SK-N-SH treated with all-trans-retinoic acid at 6 μM for 48 hours (cell line): ENCODE results near the gene MINDY2.

ENCODE experiments used
- CSDC2 ChIP-seq: fragments of 250-450 bp; sonication (Bioruptor Pico); IDR thresholded peaks from 2 replicates; pipeline ENCODE4 v1.5.0; 2020; ENCODE audit warnings: mild to moderate bottlenecking, moderate library complexity
- PPARA ChIP-seq: fragments of 250-450 bp; sonication (Bioruptor Pico); IDR thresholded peaks from 2 replicates; pipeline ENCODE4 v1.5.0; 2020; ENCODE audit warnings: mild to moderate bottlenecking, borderline replicate concordance
- RARB ChIP-seq: fragments of 250-450 bp; sonication (Bioruptor Pico); IDR thresholded peaks from 2 replicates; pipeline ENCODE4 v1.8.0; 2021; ENCODE audit warnings: mild to moderate bottlenecking, moderate library complexity
- ZC3H10 ChIP-seq: fragments of 250-450 bp; sonication (Bioruptor Pico); IDR thresholded peaks from 2 replicates; pipeline ENCODE4 v1.5.1; 2021; ENCODE audit warnings: mild to moderate bottlenecking, moderate library complexity
- ZFP3 ChIP-seq: fragments of 250-450 bp; sonication (Bioruptor Pico); IDR thresholded peaks from 2 replicates; pipeline ENCODE4 v1.5.0; 2020; ENCODE audit warnings: mild to moderate bottlenecking, moderate library complexity
- TF ChIP-seq, protein P1 (sequence below): fragments of 250-450 bp; sonication (Bioruptor Pico); IDR thresholded peaks from 2 replicates; pipeline ENCODE4 v1.8.0; 2020; ENCODE audit warnings: mild to moderate bottlenecking, moderate library complexity, borderline replicate concordance
- TF ChIP-seq, protein P2 (sequence below): fragments of 250-450 bp; sonication (Bioruptor Pico); IDR thresholded peaks from 2 replicates; pipeline ENCODE4 v1.5.1; 2020; ENCODE audit warnings: low read depth, mild to moderate bottlenecking, moderate library complexity

DNA sequence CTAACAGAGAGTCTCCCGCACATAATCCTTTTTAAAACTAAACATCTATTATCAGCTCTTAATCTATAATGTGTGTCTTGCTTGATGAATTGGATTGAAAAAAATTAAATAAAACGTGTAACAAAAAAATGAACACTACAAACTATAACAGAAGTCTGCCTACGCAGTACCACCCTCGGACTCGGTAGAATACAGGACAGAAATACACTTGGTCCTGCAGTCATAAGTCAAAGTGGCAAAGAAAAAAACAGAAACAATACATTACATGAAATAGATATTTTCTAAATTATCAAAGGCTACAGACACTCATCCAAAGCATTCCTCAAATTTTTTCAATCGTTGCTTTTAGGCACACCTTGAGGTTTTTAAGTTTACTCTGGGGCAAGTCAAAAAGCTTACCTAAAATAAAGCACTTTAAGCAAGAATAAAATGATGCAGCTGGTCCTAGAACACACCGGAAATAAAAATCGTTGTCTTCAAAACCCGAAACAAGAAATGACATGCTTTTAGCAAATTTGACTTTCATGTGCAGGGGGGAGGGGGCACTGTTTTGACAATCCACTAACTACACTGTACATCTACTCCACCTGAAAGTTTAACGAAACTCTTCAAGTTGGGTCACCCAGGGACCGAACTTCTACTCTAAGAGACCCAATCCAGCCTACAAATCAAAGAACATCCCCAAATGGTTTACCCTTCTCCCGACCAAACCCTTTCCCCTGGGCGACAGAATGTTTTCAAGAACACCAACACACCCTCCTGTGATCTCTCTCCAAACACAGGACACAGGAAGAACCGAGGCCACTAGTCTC is 22.9 kb upstream of the MINDY2 start:
- no peak for TF ChIP-seq CSDC2
- no peak for TF ChIP-seq PPARA (CRISPR knock-in tag)
- TF ChIP-seq, protein P1, sequence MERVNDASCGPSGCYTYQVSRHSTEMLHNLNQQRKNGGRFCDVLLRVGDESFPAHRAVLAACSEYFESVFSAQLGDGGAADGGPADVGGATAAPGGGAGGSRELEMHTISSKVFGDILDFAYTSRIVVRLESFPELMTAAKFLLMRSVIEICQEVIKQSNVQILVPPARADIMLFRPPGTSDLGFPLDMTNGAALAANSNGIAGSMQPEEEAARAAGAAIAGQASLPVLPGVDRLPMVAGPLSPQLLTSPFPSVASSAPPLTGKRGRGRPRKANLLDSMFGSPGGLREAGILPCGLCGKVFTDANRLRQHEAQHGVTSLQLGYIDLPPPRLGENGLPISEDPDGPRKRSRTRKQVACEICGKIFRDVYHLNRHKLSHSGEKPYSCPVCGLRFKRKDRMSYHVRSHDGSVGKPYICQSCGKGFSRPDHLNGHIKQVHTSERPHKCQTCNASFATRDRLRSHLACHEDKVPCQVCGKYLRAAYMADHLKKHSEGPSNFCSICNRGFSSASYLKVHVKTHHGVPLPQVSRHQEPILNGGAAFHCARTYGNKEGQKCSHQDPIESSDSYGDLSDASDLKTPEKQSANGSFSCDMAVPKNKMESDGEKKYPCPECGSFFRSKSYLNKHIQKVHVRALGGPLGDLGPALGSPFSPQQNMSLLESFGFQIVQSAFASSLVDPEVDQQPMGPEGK (CRISPR knock-in tag), result no peak
- no peak for TF ChIP-seq ZFP3 (CRISPR knock-in tag)
- TF ChIP-seq, protein P2, sequence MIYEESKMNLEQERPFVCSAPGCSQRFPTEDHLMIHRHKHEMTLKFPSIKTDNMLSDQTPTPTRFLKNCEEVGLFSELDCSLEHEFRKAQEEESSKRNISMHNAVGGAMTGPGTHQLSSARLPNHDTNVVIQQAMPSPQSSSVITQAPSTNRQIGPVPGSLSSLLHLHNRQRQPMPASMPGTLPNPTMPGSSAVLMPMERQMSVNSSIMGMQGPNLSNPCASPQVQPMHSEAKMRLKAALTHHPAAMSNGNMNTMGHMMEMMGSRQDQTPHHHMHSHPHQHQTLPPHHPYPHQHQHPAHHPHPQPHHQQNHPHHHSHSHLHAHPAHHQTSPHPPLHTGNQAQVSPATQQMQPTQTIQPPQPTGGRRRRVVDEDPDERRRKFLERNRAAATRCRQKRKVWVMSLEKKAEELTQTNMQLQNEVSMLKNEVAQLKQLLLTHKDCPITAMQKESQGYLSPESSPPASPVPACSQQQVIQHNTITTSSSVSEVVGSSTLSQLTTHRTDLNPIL, result no peak
- TF ChIP-seq ZC3H10, result no peak
- no peak for TF ChIP-seq RARB (CRISPR knock-in tag)
